ENCODE measurements around the gene CHST7. TPM values are rescaled to one million over a fixed set of nuclear protein-coding genes. Genes with fewer than 3 reads are reported as not detected.

The CHST7 gene
- total RNA-seq, 1 donor from 2014 or later: 1.1 TPM

DNA sequence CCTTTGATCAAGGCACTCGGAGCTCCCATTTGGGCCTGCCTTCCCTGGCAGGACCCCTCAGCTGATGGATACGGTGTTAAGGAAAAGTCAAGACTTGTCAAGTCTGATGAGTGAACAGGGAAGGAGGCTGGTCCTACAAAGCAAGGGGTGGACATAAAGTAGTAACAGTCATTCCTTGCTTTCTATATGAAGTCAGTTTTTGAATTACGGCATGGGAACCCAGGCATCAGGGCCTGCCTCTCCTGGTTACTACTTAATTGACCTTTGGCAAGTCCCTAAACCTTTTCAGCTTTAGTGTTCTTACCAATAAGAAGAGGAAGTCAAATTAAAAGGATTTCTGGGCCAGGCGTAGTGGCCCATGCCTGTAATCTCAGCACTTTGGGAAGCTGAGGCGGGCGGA lies 7.0 kb downstream of the CHST7 start:
- Mint-ChIP-seq H3K27me3 (peaks cover 18% of the 10 kb centered on the region), H3K36me3 (ENCODE audit: insufficient read depth) (peaks cover 2% of the 10 kb centered on the region), H3K9me3 (ENCODE audit: low read depth) (peaks cover 10% of the 10 kb centered on the region), H3K4me3 (ENCODE audit: low read depth) (no peak overlapping the region), H3K4me1 (ENCODE audit: low read depth) (no peaks in the 10 kb centered on the region), H3K27ac (no peak overlapping the region)
- TF ChIP-seq, protein P1, sequence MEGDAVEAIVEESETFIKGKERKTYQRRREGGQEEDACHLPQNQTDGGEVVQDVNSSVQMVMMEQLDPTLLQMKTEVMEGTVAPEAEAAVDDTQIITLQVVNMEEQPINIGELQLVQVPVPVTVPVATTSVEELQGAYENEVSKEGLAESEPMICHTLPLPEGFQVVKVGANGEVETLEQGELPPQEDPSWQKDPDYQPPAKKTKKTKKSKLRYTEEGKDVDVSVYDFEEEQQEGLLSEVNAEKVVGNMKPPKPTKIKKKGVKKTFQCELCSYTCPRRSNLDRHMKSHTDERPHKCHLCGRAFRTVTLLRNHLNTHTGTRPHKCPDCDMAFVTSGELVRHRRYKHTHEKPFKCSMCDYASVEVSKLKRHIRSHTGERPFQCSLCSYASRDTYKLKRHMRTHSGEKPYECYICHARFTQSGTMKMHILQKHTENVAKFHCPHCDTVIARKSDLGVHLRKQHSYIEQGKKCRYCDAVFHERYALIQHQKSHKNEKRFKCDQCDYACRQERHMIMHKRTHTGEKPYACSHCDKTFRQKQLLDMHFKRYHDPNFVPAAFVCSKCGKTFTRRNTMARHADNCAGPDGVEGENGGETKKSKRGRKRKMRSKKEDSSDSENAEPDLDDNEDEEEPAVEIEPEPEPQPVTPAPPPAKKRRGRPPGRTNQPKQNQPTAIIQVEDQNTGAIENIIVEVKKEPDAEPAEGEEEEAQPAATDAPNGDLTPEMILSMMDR (IDR thresholded peaks at IDR 0.05; ENCODE audit: unreplicated experiment): no peak
- no peak for DNase-seq (ENCODE audit: low spot score, unreplicated experiment)

DNA sequence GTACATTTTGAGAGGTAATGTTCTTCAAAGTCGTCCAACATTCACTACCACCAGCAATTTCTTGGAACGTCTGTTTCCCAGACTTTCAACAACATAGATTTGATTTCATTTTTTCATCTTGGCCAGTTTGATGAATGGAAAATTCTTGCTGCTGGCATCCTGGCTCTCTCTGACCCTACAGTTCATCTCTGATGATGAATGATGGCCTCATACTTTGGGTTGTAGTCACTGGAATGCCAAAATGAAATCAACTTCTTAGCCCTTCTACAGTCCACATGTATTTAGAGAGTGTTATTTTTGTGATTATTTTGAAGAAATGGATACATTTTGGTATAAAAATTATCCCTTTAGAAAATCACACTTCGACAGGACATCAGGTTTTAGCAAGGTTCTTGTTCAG lies 8.8 kb downstream of the CHST7 start:
- Mint-ChIP-seq H3K4me1 (ENCODE audit: low read depth) (no peaks in the 10 kb centered on the region), H3K27ac (no peak overlapping the region), H3K4me3 (ENCODE audit: low read depth) (no peak overlapping the region), H3K9me3 (ENCODE audit: low read depth) (peaks cover 7% of the 10 kb centered on the region), H3K36me3 (ENCODE audit: insufficient read depth) (peaks cover 2% of the 10 kb centered on the region), H3K27me3 (peaks cover 1% of the 10 kb centered on the region)
- DNase-seq (ENCODE audit: low spot score, unreplicated experiment): no peak
- TF ChIP-seq, protein P1 (IDR thresholded peaks at IDR 0.05; ENCODE audit: unreplicated experiment): no peak

DNA sequence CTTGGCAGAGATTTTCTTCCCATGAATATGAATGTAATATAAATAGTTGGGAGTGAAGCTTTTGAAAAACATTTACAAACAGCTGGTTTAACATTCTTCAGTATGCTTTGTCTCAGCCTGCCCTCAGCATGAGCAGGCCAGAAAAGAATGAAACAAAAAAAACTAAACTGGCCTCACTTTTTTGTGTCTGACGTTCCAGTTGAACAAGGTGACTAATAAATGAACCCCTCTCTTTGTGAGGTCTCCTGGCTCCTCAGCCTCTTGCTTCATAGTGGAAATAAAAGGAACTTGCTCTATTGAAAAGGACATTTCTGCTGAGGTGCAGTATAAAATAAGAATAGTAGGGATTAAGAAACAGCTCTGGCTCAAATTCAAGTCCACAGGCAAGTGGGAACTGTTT lies 9.4 kb downstream of the CHST7 start:
- TF ChIP-seq, protein P1 (IDR thresholded peaks at IDR 0.05; ENCODE audit: unreplicated experiment): no peak
- no peak for DNase-seq (ENCODE audit: low spot score, unreplicated experiment)
- peaks cover 1% of the 10 kb centered on the region for H3K4me1 Mint-ChIP-seq (ENCODE audit: low read depth)
- no peak overlapping the region for H3K4me3 Mint-ChIP-seq (ENCODE audit: low read depth)
- no peak overlapping the region for H3K27ac Mint-ChIP-seq
- peaks cover 2% of the 10 kb centered on the region for H3K36me3 Mint-ChIP-seq (ENCODE audit: insufficient read depth)
- no peaks in the 10 kb centered on the region for H3K27me3 Mint-ChIP-seq
- peaks cover 7% of the 10 kb centered on the region for H3K9me3 Mint-ChIP-seq (ENCODE audit: low read depth)

DNA sequence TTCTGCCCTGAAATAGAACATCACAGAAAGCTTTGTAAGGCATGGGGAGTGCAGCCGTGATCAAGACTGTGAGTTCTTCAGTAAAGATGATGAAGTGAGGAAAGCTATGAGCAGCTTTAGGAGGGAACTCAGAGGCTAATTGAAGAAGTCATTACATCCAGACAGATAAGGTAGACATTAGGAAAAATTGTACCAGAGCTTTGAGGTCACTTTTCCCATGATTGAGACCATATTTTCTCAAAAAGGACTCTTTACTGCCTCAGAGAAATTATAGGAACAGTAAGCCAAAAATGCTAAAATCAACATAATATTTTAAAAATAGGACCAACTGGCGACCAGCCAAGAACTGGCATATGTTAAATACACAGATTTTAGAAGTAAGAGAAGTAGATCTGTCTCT lies 11.2 kb downstream of the CHST7 start:
- Mint-ChIP-seq H3K4me1 (ENCODE audit: low read depth) (peaks cover 1% of the 10 kb centered on the region), H3K4me3 (ENCODE audit: low read depth) (no peak overlapping the region), H3K27ac (no peak overlapping the region), H3K36me3 (ENCODE audit: insufficient read depth) (no peaks in the 10 kb centered on the region), H3K27me3 (no peaks in the 10 kb centered on the region), H3K9me3 (ENCODE audit: low read depth) (peaks cover 3% of the 10 kb centered on the region)
- DNase-seq (ENCODE audit: low spot score, unreplicated experiment): no peak
- TF ChIP-seq, protein P1 (IDR thresholded peaks at IDR 0.05; ENCODE audit: unreplicated experiment): no peak

DNA sequence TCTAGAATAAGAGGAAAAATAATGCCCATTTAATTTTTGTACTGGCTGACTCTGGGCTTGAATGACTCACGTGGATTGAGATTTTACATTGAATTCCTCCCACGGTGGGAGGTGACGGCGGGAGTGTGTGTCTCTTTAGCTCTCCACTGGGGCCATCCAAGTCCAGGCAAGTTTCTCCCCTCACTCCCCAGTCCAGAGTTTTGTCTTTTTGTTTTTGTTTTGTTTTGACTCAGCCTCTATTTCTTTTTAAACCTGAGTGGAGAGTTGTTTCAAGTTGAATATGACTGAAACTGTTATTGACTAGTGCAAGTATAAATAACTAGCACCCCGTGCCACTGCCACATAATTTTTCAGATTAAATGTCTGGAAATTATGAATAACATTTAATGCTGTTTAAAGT lies 13.6 kb downstream of the CHST7 start:
- no peak overlapping the region for H3K27ac Mint-ChIP-seq
- TF ChIP-seq, protein P1 (IDR thresholded peaks at IDR 0.05; ENCODE audit: unreplicated experiment): no peak
- no peaks in the 10 kb centered on the region for H3K27me3 Mint-ChIP-seq
- no peaks in the 10 kb centered on the region for H3K36me3 Mint-ChIP-seq (ENCODE audit: insufficient read depth)
- H3K9me3 Mint-ChIP-seq (ENCODE audit: low read depth): peaks cover 5% of the 10 kb centered on the region
- DNase-seq (ENCODE audit: low spot score, unreplicated experiment): no peak
- no peak overlapping the region for H3K4me3 Mint-ChIP-seq (ENCODE audit: low read depth)
- H3K4me1 Mint-ChIP-seq (ENCODE audit: low read depth): peaks cover 1% of the 10 kb centered on the region
